NK-92 (cell line): ENCODE data around the gene AADACL4.
"Not testable (repeated sequence)": the region's sequence is repeated elsewhere in the genome, so short reads cannot be mapped to it uniquely, and the experiment has no call there.

Experiments
- DNase-seq: peaks from one replicate; lab custom pipeline; 2025; ENCODE audit not compliant: unreplicated experiment; lab: John Stamatoyannopoulos, UW

Gene AADACL4

DNA sequence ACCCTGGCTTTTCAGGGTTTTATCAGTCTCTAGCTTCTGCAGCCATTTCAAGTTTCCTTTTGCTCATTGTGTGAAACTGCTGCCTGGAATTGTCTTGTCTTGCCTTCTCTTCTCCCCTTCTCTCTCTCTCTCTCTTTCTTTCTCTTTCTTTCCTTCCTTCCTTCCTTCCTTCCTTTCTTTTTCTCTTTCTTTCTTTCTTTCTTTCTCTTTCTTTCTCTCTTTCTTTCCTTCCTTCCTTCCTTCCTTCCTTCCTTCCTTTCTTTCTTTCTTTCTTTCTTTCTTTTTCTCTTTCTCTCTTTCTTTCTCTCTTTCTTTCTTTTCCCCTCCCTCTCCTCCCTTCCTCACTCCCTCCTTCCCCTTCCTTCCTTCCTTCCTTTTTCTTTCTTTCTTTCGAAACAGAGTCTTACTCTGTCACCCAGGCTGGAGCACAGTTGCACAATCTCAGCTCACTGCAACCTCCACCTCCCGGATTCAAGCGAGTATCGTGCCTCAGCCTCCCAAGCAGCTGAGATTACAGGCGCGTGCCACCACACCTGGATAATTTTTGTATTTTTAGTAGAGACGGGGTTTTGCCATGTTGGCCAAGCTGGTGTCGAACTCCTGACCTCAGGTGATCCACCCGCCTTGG, 14.1 kb downstream of the AADACL4 start:
- not testable (repeated sequence) for DNase-seq

DNA sequence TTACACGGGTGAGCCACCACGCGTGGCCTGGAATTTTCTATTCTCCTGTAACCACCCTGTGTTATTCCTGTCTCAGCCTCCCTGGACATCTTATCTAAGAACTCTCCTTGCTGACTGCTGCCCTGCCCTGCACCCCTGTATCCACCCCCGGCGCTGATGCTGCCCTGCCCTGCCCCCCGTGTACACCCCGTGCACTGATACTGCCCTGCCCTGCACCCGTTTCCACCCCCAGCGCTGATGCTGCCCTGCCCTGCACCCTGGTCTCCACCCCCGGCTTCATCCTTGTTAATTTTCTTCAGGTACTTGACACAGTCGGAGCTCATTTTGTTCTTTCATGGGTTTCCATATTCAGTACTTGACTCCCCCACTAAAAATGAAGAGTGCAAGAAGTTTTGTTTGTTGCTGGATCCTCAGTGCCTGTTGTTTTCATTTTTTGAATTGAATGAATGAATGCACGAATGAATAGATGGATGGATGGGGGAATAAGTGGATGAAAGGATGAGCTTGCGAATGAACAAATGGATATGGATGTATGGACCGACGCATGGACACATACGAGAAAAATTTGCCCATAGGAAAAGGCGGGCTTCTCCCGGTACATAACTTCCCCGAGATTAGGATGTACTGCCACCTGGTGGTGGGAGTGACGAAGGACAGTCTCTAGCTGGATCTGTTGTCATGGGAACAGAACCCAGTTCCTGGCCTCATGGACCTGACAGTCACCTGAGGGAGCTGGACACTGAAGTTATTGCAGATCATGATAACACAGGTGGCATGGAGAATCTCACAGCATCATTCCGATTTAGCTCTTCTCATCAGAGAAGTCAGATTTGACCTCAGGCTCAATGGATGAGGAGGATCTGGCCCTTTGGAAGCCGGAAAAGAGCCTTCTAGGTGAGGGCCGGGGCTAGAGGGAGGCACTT, 14.9 kb downstream of the AADACL4 start:
- DNase-seq: no peak

DNA sequence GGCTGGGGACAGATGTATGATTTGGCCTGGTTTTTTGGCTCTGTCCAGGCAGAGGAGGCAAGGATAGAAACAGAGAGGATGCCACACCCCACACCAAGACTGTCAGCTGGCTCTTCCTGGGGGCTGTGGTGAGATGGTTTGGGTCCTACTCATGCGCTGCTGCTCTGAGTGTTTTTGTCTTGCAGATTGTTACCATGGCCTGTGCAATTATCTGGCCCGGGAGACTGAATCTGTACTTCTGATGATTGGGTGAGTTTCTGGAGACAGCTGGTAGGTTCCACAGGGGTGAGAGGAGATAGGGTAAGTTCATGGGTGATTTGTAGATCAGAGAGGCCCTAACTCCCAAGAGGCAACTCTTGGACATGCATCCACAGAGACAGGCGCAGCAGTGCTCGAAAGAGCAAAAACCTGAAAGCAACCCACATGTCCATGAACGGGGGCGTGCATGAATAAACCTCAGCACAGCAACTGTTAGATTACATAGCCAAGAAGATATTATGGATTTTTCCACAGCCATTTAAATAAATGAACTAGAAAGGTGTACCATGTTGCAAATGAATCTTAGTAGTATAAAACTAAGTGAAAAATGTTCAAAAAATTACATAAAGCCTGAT, 17.8 kb downstream of the AADACL4 start:
- DNase-seq: no peak

DNA sequence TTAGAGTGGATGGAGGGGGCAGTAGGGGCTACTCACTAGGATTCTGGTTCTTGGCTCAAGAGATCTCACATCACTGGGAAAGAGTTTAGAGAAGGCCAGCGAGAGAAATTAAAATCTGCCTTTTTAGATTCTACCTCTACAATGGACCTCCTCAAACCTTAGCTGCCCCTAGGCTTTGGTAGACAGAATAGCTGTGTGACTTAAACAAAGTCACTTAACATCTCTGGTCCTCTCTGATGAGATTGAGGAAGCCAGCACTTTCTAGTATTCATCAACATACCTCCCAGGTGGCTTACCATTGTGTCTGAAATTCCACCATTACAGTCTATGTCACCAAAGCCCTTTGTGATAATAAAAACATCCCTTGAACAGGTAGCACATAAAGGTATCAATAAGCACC, 18.7 kb downstream of the AADACL4 start:
- DNase-seq: no peak

DNA sequence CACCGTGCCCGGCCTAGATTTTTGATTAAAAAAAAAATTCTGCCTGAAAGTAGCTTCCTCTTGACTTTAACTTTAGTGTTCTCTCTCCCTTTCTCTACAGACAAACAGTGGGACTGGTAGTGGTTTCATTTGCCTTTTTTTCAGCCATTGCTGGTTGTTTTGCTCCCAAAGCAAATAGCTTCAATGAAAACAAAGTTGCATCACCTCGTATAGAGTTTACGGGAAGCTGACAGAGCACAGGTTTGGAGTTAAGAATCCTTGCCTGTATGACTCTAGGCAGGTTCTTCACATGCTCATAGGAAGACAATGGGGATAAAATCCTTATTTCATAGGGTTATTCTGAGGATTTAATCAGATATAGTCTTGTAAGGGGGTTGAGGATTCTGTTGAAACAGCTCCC, 21.6 kb downstream of the AADACL4 start:
- no peak for DNase-seq

DNA sequence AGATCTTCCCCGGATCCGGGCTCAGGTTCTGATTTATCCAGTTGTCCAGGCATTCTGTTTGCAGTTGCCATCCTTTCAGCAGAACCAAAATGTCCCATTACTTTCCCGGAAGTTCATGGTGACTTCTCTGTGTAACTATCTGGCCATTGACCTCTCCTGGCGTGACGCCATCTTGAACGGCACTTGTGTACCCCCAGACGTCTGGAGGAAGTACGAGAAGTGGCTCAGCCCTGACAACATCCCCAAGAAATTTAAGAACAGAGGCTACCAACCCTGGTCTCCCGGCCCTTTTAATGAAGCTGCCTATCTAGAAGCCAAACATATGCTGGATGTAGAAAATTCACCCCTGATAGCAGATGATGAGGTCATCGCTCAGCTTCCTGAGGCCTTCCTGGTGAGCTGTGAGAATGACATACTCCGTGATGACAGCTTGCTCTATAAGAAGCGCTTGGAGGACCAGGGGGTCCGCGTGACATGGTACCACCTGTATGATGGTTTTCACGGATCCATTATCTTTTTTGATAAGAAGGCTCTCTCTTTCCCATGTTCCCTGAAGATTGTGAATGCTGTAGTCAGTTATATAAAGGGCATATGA, 22.4 kb downstream of the AADACL4 start:
- DNase-seq: no peak

DNA sequence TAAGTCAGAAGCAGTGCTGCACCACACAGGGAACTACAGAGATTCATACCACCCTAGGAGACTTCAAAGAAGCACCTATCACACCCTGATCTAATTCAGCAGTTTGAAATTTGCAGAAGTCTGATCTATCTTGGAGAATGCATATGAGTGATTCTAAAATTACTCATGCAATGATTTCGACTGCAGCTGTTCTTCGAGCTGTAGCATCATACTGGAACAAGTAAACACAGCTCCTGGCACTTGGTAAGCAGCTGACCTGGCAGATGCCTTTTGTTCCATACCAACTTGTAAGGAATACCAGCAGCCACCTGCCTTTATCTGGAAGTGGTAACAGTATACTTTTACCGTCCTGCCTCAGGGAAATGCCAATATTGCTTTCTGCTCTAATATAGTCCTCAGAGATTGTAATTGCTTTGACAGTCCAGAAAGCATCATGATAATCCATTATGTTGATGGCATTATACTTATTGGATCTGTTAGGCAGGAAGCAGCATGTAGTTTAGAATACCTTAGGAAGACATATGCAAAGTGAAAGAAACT, 25.7 kb downstream of the AADACL4 start:
- no peak for DNase-seq

DNA sequence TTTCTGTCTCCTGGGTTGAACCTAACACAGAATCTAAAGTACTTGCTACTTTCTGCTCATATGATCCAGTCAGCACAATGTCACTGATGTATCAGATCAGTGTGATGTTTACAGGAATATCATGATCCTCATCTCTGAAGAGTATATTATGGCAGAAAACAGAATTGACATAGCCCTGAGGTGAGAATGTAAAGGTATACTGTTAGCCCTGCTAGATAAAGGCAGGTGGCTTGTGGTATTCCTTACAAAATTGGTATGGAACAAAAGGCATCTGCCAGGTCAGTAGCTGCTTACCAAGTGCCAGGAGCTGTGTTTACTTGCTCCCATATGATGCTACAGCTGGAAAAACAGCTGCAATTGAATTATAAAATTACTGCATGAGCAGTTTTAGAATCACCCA, 30.5 kb downstream of the AADACL4 start:
- no peak for DNase-seq

DNA sequence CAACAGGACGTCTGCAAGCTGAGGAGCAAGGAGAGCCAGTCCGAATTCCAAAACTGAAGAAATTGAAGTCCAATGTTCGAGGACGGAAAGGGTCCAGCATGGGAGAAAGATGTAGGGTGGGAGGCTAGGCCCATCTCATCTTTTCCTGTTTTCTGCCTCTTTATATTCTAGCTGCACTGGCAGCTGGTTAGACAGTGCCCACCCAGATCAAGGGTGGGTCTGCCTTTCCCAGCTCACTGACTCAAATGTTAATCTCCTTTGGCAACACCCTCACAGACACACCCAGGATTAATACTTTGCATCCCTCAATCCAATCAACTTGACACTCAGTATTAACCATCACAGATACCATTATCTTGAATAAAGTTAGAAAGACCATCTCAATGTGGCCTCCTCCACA, 32.2 kb downstream of the AADACL4 start:
- DNase-seq: not testable (repeated sequence)

DNA sequence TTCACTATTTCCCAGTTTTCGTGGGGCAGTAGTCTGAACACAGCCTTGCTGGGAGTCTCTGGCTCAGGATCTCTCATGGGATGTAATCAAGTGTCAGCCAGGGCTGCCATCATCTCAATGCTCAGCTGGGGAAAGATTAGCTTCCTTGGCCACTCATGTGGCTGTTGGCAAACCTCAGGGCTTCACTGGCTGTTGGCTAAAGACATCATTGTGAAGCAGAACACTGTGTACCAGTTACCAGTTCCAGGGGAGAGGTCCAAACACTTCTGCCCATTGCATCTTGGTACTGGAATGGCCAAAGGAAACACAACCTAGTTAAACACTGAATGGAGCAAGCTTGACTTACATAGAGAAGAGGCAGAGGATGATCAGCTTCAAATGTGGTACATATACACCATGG, 33.7 kb downstream of the AADACL4 start:
- no peak for DNase-seq

DNA sequence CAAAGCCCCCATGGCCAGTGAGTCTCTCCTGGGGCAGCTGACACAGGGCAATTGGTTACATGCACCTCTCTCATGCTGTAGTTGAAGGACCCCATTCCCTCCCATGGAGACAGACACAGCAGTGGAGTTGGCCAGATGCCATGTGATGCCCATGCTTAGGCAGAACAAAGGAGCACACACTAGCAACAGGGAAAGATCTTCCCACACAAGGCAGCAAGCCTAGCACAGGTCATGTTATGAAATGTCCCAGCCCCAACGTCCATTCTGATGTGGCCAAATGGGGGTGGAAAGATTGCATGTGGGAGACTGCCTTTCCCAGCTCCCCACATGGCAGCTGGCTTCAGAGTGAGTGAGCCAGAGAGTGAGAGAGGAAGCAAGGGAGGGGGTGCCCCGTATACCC, 34.5 kb downstream of the AADACL4 start:
- DNase-seq: no peak

DNA sequence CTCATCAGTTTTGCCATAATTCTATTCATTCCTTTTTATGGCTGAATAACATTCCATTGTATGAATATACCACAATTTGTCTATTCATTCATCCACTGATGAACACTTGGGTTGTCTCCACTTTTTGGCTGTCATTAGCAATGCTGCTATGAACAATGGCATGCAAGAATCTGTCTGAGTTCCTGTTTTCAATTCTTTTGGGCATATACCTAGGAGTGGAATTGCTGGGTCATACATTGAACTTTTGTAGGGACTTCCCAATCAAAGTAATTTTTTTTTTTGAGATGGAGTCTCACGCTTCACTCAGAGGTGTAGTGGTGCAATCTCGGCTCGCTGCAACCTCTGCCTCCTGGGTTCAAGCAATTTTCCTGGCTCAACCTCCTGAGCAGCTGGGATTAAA, 34.9 kb downstream of the AADACL4 start:
- DNase-seq: no peak

DNA sequence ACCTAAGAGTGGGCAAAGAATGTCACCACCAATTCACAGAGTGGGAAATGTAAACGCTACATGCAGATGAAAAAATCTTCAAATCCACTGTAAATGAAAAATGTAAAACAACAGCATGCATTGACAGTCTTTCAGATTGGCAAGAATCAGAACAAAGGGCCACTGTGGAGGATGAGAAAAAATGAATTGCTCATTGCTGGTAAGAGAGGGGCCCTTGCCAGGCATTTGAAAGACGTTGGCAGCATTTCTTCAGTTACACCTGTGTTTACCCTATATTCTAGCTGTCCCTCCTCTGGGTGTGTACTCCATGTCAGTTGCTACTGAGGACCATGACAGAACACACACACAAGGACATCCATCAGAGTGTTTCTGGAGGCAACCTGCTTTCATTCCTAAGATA, 46.3 kb downstream of the AADACL4 start:
- DNase-seq: no peak

DNA sequence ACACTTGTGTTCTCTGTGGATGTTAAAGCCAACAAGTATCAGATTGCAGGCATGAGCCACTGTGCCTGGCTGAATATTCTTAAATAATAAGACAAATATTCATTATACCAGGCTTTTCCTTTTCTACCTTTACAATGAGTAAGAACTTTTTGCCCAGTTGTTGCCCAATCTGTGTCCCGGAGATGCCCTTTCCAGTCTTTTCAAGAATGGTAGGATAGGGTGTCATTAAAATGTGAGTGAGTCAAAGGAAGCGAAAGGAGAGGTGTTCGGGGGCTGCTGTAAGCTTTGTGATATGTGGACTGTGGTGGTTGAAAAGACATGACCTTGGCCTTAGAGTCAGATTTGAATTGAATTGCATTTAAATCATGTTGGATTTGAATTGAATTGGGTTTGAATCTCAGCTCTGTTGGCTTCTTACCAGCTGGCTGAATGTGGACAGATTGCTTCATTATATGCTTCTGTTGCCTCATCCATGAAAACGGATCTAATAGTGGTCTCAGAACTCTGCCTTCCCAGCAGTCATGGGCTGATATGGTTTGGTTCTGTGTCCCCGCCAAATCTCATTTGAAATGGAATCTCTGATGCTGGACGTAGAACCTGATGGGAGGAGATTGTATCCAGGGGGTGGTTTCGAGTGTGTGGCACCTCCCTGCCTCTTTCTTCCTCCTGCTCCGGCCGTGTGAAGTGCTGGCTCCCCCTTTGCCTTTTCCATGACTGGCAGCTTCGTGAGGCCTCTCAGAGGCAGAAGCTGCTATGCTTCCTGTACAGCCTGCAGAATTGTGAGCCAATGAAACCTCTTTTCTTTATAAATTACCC, 49.3 kb downstream of the AADACL4 start:
- DNase-seq: no peak

DNA sequence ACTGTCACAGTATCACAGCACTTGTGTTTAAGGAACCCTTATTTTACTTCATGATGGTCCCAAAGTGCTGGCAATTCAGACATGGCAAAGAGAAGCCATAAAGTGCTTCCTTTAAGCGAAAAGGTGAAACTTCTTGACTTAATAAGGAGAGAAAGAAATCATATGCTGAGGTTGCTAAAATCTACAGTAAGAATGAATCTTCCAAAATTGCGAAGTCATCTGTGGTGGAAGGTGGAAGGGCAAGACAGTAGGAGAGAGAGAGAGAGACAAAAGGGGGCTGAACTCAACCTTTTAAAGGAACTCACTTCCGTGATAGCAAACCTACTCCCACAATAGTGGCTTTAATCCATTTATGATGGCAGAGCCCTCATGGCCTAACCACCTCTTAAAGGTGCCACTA, 52.8 kb downstream of the AADACL4 start:
- no peak for DNase-seq

DNA sequence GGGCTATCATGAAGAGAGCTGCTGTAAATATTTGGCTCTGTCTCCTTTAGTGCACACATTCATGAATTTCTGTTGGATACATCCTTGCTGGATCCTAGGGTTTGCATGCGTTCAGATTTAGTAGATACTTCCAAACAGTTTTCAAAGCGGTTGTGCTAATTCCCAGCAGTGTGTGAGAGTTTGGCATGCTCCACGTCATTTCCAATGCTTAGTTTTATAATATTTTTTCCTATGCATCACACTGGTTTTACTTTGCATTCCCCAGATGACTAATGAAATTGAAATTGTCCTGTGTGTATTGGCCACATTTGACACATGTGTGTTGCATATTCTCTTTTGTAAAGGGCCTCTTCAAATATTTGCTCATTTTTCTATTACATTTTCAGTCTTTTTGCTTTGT, 53.5 kb downstream of the AADACL4 start:
- DNase-seq: no peak

DNA sequence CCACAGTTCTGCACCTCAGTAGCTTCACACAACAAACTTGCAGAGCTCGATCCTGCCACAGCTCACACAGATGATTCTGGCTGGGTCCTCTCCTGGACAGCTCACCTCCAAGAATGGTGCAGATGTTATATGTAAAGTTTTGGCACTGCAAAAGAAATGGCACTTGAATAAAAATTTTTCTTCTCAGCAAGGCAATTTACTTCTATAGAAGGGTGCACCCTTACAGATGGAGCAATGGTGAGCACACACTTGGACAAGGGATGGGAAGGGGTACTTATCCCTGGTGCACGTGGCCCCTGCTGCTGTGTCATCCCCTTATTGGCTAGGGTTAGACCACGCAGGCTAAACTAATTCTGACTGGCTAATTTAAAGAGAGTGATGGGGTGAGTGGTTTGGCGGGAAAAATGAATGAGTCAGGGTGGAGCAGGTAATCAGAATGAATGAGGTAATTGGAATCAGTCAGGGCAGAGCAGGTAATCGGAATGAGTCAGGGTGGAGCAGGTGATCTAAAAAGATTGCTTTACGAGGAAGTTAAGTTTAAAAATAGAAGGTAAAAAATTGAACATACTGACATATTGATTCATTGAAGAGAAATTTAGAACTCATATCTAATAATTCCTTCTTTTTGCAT, 60.1 kb downstream of the AADACL4 start:
- DNase-seq: no peak

DNA sequence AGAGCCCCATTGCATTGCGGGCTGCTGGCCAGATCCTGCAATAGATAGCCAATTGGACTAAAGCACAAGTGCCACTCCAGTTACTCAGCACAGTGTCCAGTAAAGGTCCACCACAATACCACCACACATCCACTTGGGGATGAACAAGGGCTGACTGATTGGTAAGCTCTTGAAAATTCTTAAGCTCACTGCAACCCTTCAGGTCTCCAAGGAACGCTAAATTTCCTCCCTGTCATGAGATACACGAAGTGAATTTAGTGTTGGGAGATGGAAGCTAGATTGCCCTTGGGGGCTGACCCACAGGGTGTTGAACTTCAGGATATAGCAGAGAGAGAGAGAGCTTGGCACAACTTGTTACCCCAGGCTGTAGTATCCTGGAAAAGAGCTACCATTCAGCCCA, 62.2 kb downstream of the AADACL4 start:
- no peak for DNase-seq

DNA sequence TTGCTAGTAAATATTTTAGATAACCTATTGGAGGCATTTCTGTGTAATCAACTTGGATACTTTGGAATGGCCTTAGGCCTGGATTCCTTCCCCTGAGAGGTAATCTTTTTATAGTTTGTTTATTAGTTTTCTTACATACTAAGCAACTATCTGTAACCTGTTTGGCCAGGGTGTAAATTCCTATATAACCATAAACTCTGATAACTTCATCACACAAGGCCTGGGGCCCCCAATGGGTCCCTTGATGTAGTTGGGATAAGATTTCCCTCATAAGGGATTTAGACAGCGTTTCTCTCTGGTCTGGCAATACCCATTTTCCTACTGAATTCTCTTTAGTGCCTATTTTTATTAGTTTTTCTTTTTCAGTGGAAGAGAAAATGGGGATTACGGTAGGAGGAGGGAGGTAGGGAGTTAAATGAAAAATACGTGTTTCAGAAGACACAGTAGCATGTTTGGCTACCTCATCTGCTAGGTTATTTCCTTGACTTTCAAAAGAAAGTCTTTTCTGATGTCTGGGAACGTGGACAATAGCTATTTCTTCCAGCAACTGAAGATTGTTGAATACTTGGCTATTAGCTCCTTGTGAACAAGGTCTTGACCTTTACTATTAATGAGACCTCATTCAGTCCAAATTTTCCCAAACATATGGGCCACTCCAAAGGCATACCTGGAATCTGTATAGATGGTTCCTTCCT, 64.7 kb downstream of the AADACL4 start:
- no peak for DNase-seq

DNA sequence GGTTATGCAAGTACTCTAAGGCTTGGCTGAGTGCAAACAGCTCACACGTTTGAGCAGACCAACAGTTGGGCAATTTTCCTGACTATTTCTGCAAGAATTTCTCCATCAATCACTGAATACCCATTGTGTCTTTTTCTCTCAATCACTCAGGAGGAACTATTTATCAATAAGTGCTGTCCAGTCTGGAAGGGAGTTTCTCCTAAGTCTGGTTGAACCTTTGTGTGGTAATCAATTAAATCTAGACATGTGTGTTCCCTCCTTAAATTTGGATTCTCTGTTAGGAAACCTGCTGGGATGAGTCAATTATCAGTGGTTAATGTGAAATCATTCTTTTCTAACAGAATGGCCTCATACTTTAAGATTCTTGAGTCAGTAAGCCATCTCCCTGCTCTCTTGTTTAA, 65.2 kb downstream of the AADACL4 start:
- no peak for DNase-seq
